Activated gamma-delta T cell (primary cell): ENCODE measurements around the gene FMNL3.

Experiments used
- DNase-seq: peaks from one replicate; lab custom pipeline; 2025; lab: John Stamatoyannopoulos, UW

Gene FMNL3

DNA sequence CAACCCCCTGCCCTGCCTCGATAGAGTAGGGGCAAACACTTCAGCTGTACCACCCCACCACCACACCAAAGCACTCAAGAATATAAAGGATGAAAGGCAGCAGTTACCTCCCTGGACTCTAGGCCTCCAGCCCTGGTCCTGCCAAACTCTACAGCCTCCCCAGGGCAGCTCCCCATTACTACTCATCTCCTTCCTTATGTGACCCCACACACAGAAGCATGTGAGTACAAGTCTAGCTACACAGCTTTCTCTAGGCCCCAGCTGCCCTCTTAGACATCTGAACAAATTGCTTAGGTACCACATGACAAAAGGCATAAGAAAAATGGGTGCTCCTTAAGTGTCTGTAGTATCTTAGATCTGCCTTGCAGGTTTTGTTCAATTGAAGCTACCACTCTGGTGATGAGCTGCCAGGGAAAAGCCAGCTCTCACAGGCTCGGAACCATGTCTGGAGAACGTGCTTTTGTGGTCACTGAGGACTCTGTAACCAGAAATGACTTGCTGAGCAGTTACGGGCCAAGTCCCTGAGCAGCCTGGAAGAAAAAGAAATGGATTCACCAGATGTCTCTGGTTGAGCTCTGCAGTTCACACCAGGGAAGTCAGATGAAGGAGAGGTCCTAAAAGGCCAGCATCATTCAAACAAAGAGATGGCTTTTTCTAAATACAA lies 32.8 kb downstream of the FMNL3 start:
- no peak for DNase-seq

DNA sequence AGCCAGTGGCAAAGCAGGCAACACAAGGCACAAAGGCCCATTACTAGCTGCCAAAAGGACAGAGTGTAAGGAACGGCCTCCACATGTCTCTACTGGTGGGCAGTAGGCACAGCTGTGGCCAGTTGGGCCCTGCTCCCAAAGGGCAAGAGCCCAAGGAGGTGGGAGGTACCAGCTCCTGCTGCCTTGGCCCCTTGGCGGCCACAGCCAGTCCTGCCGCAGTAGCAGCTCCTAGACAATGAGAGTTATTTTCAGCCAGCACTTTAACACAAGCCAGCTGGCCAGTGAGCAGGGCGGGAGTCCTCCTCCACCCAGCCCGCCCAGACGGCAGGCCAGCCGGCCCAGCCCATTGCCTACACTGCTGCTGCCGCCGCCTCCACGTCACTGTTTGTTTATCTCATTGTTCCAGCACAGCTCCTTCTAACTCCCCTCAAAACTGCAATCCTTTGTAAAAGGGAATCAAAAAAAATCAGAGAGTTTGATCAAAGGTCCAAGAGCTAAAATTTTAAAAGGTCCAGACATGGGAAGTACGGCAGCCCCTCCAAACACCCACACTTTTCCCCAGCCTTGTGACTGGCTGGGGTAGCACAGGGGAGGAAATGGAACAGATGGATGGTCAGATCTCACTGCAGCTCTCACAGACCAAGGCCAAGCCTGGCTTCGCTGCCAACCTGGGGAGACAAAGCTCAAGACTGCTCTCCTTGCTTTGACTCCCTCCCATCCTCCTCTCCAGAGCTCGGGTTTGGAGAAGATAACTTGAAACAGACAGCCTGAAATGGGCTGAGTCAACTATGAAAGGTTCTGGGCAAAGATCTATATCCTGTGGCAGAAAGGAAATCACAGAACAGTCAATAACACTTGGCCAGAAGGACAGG lies 33.5 kb downstream of the FMNL3 start:
- no peak for DNase-seq

DNA sequence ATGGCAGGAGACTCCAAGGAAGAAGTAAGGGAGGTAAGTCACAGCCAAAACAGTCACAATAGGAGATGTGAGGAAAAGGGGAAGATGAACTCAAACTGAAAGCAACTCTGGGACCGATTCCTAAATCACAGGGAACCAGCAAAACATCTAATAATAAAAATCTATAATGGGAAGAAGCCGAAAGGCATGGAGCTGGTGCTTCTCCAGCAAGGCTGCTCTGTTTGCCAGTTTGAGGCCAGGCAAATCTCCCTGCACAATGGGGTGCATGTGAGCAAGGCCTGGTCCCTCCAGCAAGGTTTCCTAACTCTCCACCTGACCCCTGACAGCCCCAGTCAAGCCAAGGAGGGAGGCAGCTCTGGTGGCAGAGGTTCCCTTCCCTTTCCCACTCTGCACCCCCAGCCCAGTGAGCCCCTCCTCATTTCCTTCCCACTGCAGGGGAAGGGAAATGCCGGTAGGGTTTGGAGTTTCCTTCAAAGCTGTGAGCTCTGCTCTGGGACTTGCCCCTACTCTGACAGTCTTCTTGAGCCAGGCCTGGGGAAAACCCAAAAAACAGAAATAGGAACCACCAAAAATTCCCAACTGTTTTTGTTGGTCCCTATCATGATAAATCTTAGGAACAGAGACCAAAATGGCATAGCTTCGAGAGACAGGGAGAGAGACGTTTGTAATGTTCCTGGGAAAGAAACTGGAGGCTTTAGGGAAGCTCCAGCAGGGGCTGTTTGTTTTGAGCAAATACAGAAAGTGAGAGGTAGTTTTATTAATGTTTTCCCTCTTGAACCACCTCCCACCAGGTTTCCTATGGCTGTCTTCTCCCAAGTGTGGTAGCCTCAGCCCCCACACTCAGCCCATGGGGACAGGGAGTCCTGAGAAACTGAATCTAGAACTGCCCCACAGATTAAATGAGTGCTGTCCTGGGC lies 34.6 kb downstream of the FMNL3 start:
- DNase-seq = no peak

DNA sequence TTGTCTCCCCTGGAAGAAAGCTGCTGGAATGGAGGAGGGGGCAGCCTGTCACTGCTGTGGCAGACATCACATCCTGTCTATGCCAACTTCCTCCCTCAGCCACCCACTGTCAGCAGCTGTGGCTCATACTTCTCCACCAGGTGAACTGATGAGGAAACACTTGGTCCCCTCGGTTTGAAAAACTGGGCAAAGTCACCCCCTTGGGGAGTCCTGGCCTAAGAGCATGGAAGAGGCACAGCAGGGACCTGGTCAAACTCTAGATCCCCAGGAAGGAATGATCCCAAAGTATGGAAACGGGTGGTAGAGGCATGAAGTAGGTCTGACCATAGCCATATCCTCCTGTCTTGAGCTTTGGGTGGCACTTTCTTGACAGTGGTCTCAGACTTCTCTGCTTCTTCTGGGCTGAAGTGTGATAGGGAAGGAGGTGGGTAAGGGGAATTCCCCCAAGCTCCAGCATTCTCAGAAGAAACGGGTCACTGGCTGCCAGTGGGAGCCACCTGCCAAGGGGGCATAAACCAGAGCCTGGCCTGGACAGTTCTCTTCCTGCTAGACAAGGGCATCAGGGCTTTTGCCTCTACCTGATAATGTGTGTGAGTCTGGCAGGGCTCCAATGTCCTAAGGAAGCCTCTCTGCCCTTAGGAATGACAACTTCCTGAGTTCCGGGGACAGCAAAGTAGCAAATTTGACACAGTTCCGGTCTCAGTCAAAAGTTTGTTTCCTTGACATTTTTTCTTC lies 36.0 kb downstream of the FMNL3 start:
- DNase-seq = no peak

DNA sequence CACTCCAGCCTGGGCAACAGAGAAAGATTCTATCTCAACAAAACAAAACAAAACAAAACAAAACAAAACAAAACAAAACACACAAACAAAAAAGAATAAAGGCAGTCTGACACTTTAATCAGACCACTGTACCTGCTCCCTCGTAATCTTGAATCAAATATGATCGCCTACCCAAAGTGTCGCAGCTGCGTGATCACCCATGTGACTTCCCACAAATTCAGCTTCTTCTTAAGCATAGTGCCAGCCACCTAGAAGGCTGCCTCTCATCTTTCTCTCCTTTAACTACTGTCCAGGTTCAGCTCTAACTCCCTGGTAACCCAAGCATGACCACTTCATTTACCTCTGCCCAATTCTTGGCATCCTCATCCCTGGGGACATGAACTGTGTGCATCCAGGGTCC lies 37.4 kb downstream of the FMNL3 start:
- no peak for DNase-seq

DNA sequence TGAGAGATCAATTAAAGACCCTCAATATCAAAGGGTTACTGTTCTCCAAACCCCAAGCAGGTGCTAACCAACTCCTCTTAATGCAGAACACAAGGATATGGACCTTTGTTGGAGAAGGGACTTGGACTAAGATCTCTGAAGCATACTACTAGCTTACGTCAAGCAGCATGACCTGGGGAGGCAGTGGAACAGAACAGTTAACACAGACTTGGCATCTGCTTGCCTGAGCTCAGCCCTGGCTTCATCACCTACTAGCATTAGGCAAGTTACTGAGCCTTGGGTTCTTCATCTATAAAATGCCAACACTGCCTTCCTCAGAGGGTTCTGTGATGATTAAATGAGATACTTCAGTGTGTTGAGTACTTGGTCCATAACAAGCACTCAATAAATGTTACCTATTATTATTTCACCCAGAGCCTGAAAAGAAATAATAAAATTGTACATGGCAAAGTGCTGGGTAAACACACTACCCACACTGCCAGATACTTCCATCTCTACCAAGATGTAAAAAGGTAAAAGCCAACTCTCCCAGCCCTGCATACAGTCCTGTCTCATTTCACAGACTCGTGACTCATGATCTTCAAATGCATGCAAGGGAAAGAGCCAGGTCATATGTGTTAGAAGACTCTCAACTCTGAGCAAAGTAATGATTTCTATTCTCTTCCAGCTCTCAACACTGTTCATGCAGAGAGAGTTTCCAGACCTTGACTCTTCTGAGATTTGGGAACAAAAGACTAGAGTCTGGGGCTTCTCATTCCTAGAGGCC lies 39.7 kb downstream of the FMNL3 start:
- DNase-seq = no peak

DNA sequence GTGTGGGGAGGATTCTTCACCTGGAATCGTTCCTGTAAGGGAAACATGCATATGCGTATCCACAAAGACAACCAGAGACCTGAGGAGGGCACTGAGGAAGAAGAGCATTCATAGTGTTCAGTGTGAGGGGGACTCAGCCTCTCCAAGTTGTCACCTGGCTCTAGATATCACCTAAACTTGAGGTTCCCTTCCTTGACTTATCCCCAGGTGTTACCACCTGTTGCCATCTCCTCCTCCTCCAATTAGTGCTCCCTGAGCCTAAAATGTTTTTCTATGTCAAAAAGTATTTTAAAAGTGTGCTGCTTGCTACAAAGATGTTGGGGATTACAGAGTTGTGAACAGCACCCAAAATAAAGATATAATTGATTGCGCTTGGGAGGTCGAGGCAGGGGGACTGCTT lies 41.0 kb downstream of the FMNL3 start:
- no peak for DNase-seq

DNA sequence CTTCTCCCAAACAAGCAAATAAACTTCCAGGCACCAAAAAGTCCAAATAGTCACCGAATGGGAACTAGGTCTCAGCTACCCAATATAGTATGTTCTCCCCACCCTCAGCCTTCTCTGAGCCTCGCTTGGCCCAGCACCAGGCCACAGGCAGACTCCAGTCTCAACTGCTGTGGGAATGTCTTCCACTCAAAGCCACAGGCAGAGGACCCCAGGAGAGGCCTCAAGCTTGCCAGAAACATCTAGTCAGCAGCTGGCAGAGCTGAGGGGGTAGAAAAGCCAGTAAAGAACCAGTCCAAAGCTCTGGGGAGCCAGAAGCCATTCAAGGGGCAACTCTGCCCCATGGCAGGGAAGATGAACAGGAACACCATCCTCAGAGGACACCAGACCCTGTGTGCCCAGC lies 41.8 kb downstream of the FMNL3 start:
- no peak for DNase-seq

DNA sequence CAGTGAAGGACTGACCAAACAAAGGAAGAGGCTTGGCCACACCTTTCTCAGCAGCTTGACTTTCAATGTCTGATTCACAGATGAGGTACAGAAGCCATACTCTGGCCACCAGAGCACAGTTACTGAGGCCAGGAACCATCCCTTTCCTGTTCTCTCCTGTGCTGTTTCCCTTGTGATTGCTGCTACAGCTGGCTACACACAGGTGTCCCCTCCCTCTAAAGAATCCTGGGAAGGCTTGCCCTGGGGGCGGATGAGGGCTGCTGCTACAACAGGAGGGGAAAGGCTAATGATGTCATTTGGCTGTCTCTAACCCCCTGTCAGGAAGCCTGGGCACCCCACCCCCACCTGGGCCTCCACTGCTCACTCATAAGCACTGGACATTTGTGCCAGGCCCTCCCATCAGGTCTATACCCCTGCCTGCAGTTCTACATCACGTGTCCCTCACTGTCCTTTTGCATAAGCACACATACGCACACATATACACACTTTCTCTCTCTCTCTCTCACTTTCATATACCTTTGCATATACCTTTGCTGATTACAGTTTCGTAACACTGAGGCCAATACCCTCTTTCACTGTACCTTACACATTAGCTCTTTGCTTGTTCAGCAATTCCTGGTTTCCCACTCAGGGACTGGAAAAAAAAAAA lies 42.5 kb downstream of the FMNL3 start:
- DNase-seq = no peak

DNA sequence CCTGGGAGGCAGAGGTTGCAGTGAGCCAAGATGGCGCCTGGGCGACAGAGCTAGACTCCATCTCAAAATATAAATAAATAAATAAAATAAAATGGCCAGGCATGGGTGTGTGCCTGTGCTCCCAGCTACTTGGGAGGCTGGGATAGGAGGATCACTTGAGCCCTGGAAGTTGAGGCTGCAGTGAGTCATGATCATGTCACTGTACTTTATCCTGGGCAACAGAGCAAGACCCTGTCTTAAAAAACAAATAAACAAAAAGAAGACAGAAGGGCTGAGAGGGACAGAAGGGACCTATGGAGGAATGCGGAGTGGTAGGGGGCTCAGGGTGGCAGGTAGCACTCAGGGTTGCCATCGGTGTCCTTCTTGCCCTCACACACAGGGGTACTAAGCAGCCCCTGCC lies 43.0 kb downstream of the FMNL3 start:
- DNase-seq = no peak

DNA sequence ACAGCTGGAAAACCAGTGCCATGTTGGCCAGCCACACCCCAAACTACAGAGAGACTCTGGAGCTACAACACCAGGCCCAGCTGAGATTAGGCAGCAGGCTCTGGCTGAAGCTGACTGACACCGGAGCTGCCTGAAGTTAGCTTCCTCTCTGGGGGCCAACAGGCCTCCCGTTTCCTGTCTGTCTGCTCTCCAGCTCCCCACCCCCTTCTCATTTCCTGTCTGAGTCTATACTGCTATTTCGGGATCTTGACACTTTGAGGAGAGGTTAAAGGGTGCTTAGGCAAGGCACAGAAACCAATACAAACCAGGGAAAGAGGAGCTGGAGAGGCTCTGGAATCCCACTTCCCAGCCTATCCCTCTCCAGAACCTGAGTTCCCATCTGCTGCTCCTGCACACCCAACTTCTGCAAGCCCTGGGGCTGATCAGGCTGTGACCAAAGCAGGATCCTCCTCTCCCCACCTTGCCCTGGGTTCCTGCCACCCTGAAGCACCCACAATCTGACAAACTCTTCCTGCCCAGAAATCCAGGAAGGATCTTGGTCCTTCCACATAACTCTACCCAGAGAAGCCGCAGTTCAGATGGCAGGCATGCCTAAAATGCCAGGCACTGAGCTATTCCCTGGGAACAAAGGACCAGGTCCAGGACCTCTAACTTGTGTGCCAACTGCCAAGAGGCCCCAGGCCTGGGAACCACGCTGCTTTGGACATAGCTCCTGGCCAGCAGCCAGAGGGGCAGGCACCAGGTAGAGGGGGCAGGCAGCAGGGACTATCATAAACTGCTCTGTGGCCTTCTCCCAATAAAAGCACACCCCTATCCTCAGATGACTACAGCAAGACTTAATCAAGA lies 44.0 kb downstream of the FMNL3 start:
- DNase-seq = no peak

DNA sequence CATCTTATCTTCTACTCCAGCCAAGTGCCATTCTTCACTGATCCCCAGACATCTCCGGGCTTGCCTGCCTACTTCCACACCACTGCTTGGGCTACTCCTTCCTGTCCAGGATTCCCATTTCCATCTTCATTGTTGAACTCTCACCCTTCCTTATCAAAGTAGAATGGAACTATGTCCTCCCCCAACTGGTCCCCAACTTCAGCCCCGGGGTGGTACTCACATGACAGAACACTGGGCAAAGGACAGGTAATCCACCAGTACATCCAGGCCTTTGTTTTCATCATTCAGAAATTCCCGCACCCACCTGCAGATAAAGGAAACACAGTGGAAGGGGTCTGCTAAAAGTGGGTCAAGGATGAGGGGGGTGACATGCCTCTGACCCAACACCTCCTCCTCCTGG lies 45.5 kb downstream of the FMNL3 start:
- no peak for DNase-seq

DNA sequence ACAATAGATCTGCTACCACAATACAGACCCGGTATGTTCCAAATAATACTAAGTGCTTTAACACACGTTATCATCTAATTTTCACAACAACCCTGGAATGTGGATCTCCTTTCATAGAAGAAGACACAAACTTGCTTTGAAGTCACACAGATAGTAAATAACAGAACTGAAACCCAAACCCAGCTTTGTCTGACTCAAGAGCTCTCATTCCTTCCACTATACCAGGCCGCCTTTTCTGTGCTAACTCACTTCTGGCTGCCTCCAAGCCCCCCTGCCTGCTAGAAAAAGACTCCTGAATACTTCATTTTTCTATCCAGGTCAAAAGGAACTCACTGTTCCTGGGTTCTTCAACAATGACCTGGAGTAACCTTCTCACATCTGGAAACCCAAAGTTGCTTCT lies 46.0 kb downstream of the FMNL3 start:
- DNase-seq = no peak

DNA sequence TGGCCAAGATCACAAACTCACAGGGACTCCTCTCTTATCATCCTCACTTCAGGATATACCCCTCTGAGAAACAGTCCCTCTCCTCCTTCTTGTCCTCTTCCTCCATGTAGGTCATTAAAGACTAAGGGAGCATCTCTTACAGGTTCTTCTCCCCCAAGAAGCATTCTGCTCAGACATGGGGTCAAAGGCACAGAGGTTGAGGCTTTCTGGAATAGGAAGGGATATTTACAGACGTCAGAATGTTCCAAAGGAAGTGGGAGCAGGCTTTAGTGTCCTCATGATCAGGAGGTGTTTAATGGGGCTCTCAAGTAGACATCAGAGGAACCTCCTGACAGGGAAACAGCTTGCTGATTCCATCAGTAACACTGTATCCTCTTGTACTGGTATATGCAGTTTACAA lies 47.5 kb downstream of the FMNL3 start:
- no peak for DNase-seq

DNA sequence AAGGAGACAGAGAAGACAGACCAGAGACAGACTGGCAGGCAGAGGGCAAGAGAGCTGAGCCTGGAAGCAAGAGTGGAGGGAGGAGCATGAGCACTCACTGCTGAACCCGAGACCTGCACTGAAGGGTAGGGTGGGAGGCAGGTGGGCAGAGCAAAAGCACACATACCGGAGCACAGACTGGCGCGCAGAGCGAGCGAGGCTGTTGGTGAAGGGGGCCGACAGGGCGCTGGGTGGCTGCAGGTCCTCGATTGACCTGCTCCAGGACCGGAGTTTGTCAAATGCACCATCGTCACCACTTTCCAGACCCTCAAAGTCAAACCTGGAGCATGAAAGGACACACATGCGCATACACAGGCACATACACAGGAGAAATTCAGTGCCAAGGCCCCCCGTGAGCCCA lies 48.9 kb downstream of the FMNL3 start:
- no peak for DNase-seq

DNA sequence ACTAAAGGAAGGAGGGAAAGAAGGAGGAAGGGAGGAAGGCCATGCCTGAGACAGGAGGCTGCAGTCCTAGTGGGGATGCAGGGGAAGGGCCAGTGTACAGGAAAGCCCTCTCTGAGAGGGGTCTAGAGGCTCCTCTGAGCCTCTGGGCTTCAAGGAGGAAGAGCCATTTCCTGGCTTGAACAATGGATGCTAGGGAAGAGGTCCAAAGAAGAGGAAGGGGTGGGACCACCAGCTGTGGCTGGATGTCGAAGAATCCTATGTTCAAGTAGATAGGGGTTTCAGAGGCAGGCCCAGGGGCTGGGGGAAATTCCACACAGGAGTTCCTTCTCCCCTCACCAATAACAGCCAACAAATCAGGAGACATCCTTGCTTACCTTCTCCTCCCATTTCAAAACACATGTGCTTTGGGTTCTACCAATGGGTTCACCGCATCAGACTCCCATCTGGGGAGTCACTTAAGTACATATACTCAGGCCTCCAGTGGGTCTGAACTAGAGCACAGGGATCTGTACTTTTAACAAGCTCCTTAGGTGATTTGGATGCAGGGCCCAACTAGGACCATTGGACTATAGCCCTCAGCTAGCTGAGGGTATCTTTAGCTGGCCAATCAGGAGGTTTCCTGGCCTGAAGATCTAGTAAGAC lies 51.5 kb downstream of the FMNL3 start:
- DNase-seq = no peak

DNA sequence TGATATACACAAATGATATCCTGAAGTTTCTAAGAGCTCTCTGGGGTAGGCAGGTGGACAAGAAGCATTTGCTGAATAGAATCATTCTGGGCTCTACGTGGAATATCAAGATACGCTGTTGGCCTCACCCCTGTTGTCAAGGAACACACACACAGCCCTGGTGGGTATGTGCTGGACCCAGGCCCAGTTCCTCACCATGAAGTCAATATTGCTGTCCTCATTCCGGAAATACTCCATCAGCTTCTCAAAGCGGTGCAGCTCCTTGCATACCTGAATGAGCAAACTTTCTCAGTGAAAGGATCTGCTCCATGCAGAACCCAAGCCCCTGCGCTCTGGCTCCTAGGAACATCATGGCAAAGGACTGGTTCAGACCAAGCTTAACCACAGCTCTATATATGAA lies 52.5 kb downstream of the FMNL3 start:
- DNase-seq = no peak

DNA sequence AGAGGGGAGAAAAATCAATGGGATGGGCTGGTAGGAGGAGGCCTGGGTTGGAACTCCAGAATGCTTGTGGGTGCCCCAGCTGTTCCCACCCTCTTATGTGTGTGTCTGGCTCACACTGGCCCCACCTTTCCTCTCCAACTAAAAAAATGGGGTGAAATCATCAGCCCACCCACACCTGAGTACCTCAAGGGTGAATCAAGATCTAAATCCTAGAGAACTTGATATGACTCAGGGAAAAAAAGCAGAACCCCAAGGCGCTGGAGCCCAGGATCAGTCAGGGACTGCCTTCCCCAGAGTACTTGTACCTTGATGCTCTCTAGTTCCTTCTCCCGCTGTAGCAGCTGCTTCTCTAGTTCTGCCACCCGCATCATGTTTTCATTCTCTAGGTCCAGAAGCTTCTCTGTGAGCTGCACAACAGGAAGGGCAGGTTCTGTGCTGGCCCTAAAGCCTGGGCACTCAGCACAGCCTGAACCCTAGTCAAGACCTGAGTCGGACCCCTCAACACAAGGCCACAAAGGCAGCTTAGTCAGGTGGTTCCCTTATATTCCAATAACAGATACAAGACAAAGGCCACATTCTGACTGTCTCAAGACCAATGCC lies 54.2 kb downstream of the FMNL3 start:
- no peak for DNase-seq

DNA sequence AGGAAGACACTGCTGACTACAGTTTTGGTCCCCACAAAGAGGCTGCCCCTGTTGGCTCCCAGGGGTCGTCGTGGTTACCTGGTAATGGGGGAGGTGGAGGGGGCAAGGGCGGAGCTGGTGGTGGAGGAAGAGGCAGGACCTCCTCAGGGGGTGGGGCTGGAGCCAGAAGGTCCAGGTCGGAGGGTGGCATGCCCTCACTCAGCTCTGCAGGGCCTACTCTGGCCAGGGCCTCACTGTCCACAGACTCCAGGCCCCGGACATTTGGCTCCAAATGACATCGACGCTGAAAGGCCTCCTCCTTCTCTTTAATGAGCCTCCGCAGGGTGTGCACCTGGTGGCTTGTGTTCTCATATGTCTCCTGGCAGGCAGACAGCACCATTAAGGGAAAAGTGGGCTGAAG lies 55.4 kb downstream of the FMNL3 start:
- no peak for DNase-seq
